GM12878 (cell line): ENCODE results near the gene NSFL1C. TPM values are rescaled to one million over a fixed set of nuclear protein-coding genes. Genes with fewer than 3 reads are reported as not detected.

Experiments used
- BMI1 ChIP-seq: fragments of 450-650 bp; IDR thresholded peaks from 2 replicates; pipeline ENCODE4 v1.6.1; 2016; ENCODE audit warnings: mild to moderate bottlenecking, moderate library complexity, borderline replicate concordance
- CHD1 ChIP-seq: IDR thresholded peaks from 2 replicates; pipeline ENCODE4 v1.6.1; 2012; ENCODE audit warnings: low read depth, low read length, improper control_type of control experiment
- CHD4 ChIP-seq: fragments of 200-600 bp; sonication (generic); IDR thresholded peaks from 2 replicates; pipeline ENCODE4 v1.6.1; 2016; ENCODE audit warnings: mild to moderate bottlenecking
- EGR1 ChIP-seq, 2 experiments: IDR thresholded peaks; 1 replicate in 1 of 2; 2 replicates in 1 of 2; pipeline ENCODE4 v1.6.1; 2011 to 2012; ENCODE audit warnings: low read depth in 2 of 2, low read length in 2 of 2, borderline replicate concordance in 1 of 2, mild to moderate bottlenecking in 1 of 2, moderate library complexity in 1 of 2
- GABPA ChIP-seq: IDR thresholded peaks from 2 replicates; pipeline ENCODE4 v1.6.1; 2014; ENCODE audit warnings: antibody characterized with exemption, low read depth, mild to moderate bottlenecking, inconsistent platforms
- GATAD2B ChIP-seq: fragments of 450-650 bp; conservative IDR thresholded peaks from 2 replicates; pipeline ENCODE4 v1.6.1; 2017; ENCODE audit warnings: low read depth, mild to moderate bottlenecking, moderate library complexity
- HCFC1 ChIP-seq: fragments of 150-350 bp; IDR thresholded peaks from 2 replicates; pipeline ENCODE4 v1.6.1; 2014; ENCODE audit warnings: low read length
- IRF4 ChIP-seq: IDR thresholded peaks from 2 replicates; pipeline ENCODE4 v1.6.1; 2011; ENCODE audit warnings: low read depth, low read length
- JUND ChIP-seq: IDR thresholded peaks from 2 replicates; pipeline ENCODE4 v1.6.1; 2012; ENCODE audit warnings: low read depth, mild to moderate bottlenecking, low read length, improper control_type of control experiment, moderate library complexity
- MYB ChIP-seq: fragments of 150-350 bp; IDR thresholded peaks from 2 replicates; pipeline ENCODE4 v1.6.1; 2014; ENCODE audit warnings: mild to moderate bottlenecking, low read depth, low read length, borderline replicate concordance
- NR2C2 ChIP-seq: IDR thresholded peaks from 2 replicates; pipeline ENCODE4 v1.6.1; 2011; ENCODE audit warnings: borderline replicate concordance, low read depth; ENCODE audit not compliant: control insufficient read depth, insufficient read length
- POLR2AphosphoS2 ChIP-seq: IDR thresholded peaks from 2 replicates; pipeline ENCODE4 v1.6.1; 2011; ENCODE audit warnings: low read depth, mild to moderate bottlenecking, low read length, improper control_type of control experiment, moderate library complexity
- RFX5 ChIP-seq: IDR thresholded peaks from 2 replicates; pipeline ENCODE4 v1.6.1; 2011; ENCODE audit warnings: low read depth, low read length, improper control_type of control experiment
- SPI1 ChIP-seq: IDR thresholded peaks from 2 replicates; pipeline ENCODE4 v1.6.1; 2011; ENCODE audit warnings: low read depth, mild to moderate bottlenecking, low read length, moderate library complexity, borderline replicate concordance; ENCODE audit not compliant: insufficient read depth
- STAT3 ChIP-seq: IDR thresholded peaks from 2 replicates; pipeline ENCODE4 v1.6.1; 2011; ENCODE audit warnings: low read depth, low read length, improper control_type of control experiment
- YY1 ChIP-seq: IDR thresholded peaks from 2 replicates; pipeline ENCODE4 v1.6.1; 2011; ENCODE audit warnings: low read depth, mild to moderate bottlenecking, low read length
- ZNF24 ChIP-seq: fragments of 450-650 bp; IDR thresholded peaks from 2 replicates; pipeline ENCODE4 v1.6.1; 2017; ENCODE audit warnings: antibody characterized with exemption, mild to moderate bottlenecking
- ZNF274 ChIP-seq: IDR thresholded peaks from one replicate; pipeline ENCODE4 v1.8.0; 2011; ENCODE audit not compliant: insufficient read length, insufficient read depth
- ZNF622 ChIP-seq: fragments of 450-650 bp; IDR thresholded peaks from 2 replicates; pipeline ENCODE4 v1.6.1; 2017; ENCODE audit warnings: mild to moderate bottlenecking, inconsistent platforms
- ZSCAN29 ChIP-seq: fragments of 450-650 bp; IDR thresholded peaks from 2 replicates; pipeline ENCODE4 v1.6.1; 2017; ENCODE audit warnings: mild to moderate bottlenecking, moderate library complexity
- polyA plus RNA-seq, 11 experiments: library from polyadenylated mRNA; depleted of rRNA in 4 of 11; unstranded in 6 of 11; stranded (reverse) in 5 of 11; fragments of >200 nt; fragmentation: Nextera tagmentation in 4 of 11; fragmentation: Illumina TruSeq in 1 of 11; extraction: Ambion mirVana in 4 of 11; extraction: Trizol in 1 of 11; gene quantifications; 1 replicate in 1 of 11; 2 replicates in 10 of 11; pipeline versions ENCODE4 v1.2.1 to v1.2.3, GENCODE V29; 2011 to 2016; ENCODE audit warnings: inconsistent platforms in 2 of 11, missing spikeins in 2 of 11, low read depth in 1 of 11
- total RNA-seq, 4 experiments: library from RNA; depleted of rRNA in 3 of 4; stranded (reverse); fragments of >200 nt in 3 of 4; fragmentation: Illumina TruSeq in 1 of 4; extraction: Trizol in 1 of 4; gene quantifications; 2 replicates each; pipeline versions ENCODE4 v1.2.1 to v1.2.3, GENCODE V29; 2013 to 2021
- TF ChIP-seq, protein P1 (sequence below): IDR thresholded peaks from 2 replicates; pipeline ENCODE4 v1.6.1; 2011; ENCODE audit warnings: borderline replicate concordance, low read depth, mild to moderate bottlenecking, moderate library complexity, mixed read lengths, low read length; ENCODE audit not compliant: insufficient read depth; ENCODE audit errors: extremely low read length
- TF ChIP-seq, protein P2 (sequence below): IDR thresholded peaks from 2 replicates; pipeline ENCODE4 v1.6.1; 2012; ENCODE audit warnings: low read depth, low read length, improper control_type of control experiment
- TF ChIP-seq, protein P3 (sequence below): IDR thresholded peaks from 2 replicates; pipeline ENCODE4 v1.6.1; 2011; ENCODE audit warnings: mild to moderate bottlenecking, low read depth, low read length, moderate library complexity; ENCODE audit not compliant: insufficient replicate concordance
- TF ChIP-seq, protein P4 (sequence below): fragments of 450-650 bp; IDR thresholded peaks from 2 replicates; pipeline ENCODE4 v1.6.1; 2016; ENCODE audit warnings: mild to moderate bottlenecking, moderate library complexity, borderline replicate concordance

Gene NSFL1C
- total and polyA plus RNA-seq, 10 of the 15 experiments (the other 5 are each of a cell fraction or from before 2014, with no cell fraction given), result 21.5 to 100 (median 38.1) TPM

DNA sequence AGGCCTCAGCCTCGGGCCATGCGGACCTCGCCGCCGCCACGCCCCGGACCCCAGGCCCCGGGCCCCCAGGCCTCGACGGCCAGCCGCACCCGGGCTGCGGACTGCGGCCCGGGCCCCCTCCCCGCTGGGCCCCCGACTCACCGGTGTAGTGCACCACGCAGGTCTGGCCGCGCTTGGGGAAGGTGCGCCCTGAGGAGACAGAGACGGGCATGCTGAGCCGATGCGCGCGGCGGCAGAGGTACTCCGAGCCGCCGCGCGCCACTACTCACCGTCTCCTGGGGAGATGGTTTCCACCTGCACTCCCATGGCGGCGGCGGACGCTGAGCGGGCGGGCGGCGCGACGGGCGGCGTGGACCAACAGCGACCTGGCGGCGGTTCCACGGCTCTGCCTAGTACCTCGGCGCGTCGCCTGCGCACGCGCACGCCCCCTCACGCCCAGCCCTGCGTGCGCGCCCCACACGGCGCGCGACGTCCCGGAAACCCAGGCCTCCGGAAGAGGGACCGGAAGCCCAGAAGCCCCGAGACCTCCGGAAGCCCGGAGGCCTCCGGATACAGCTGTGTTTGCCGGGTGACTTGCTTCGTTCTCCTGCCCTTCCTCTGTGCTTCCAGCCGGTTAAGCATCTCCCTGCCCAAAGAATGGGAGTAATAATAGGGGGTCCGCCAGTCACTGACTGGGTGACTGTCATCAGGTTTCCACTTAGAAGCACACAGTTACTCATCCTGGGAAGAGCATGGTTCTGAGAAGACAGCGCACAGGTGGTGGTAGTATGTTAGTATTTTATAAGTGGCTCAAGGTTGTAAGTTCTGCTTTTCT lies 73.7 kb downstream of the NSFL1C start, which contains the start of gene FKBP1A (continued):
- no peak for TF ChIP-seq JUND
- TF ChIP-seq POLR2AphosphoS2, result peak; percentile 52; the same call in 1 of the 2 replicates
- TF ChIP-seq ZNF622, result no peak
- TF ChIP-seq HCFC1, result peak; percentile 84
- TF ChIP-seq, protein P1, sequence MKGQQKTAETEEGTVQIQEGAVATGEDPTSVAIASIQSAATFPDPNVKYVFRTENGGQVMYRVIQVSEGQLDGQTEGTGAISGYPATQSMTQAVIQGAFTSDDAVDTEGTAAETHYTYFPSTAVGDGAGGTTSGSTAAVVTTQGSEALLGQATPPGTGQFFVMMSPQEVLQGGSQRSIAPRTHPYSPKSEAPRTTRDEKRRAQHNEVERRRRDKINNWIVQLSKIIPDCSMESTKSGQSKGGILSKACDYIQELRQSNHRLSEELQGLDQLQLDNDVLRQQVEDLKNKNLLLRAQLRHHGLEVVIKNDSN, result no peak
- no peak for TF ChIP-seq CHD4
- TF ChIP-seq, protein P2, sequence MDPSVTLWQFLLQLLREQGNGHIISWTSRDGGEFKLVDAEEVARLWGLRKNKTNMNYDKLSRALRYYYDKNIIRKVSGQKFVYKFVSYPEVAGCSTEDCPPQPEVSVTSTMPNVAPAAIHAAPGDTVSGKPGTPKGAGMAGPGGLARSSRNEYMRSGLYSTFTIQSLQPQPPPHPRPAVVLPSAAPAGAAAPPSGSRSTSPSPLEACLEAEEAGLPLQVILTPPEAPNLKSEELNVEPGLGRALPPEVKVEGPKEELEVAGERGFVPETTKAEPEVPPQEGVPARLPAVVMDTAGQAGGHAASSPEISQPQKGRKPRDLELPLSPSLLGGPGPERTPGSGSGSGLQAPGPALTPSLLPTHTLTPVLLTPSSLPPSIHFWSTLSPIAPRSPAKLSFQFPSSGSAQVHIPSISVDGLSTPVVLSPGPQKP, result peak; percentile 90
- no peak for TF ChIP-seq STAT3
- no peak for TF ChIP-seq SPI1
- TF ChIP-seq ZNF24, result no peak
- no peak for TF ChIP-seq ZSCAN29
- no peak for TF ChIP-seq CHD1
- TF ChIP-seq BMI1, result no peak
- TF ChIP-seq, protein P3, sequence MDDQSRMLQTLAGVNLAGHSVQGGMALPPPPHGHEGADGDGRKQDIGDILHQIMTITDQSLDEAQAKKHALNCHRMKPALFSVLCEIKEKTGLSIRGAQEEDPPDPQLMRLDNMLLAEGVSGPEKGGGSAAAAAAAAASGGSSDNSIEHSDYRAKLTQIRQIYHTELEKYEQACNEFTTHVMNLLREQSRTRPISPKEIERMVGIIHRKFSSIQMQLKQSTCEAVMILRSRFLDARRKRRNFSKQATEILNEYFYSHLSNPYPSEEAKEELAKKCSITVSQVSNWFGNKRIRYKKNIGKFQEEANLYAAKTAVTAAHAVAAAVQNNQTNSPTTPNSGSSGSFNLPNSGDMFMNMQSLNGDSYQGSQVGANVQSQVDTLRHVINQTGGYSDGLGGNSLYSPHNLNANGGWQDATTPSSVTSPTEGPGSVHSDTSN, result peak; percentile 77
- peak; percentile 72 for TF ChIP-seq GATAD2B
- no peak for TF ChIP-seq MYB
- peak; percentile 93 to 95 for TF ChIP-seq EGR1 (IDR thresholded peaks at IDR 0.05; ENCODE audit: borderline replicate concordance in 1 of 2, low read depth in 2 of 2, low read length in 2 of 2)
- peak; percentile 90 for TF ChIP-seq YY1
- TF ChIP-seq RFX5, result no peak
- no peak for TF ChIP-seq IRF4
- no peak for TF ChIP-seq NR2C2
- no peak for TF ChIP-seq ZNF274
- TF ChIP-seq, protein P4, sequence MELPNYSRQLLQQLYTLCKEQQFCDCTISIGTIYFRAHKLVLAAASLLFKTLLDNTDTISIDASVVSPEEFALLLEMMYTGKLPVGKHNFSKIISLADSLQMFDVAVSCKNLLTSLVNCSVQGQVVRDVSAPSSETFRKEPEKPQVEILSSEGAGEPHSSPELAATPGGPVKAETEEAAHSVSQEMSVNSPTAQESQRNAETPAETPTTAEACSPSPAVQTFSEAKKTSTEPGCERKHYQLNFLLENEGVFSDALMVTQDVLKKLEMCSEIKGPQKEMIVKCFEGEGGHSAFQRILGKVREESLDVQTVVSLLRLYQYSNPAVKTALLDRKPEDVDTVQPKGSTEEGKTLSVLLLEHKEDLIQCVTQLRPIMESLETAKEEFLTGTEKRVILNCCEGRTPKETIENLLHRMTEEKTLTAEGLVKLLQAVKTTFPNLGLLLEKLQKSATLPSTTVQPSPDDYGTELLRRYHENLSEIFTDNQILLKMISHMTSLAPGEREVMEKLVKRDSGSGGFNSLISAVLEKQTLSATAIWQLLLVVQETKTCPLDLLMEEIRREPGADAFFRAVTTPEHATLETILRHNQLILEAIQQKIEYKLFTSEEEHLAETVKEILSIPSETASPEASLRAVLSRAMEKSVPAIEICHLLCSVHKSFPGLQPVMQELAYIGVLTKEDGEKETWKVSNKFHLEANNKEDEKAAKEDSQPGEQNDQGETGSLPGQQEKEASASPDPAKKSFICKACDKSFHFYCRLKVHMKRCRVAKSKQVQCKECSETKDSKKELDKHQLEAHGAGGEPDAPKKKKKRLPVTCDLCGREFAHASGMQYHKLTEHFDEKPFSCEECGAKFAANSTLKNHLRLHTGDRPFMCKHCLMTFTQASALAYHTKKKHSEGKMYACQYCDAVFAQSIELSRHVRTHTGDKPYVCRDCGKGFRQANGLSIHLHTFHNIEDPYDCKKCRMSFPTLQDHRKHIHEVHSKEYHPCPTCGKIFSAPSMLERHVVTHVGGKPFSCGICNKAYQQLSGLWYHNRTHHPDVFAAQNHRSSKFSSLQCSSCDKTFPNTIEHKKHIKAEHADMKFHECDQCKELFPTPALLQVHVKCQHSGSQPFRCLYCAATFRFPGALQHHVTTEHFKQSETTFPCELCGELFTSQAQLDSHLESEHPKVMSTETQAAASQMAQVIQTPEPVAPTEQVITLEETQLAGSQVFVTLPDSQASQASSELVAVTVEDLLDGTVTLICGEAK, result peak; percentile 94
- peak; percentile 98 for TF ChIP-seq GABPA
